HEK293 (cell line): ENCODE results near the gene CAPZB.

Experiments
- CTCF ChIP-seq: fragments of 450-650 bp; formaldehyde crosslinking; IDR thresholded peaks from 2 replicates; pipeline ENCODE4 v1.5.1; 2016; ENCODE audit warnings: missing biosample characterization, missing genetic modification characterization
- GLI4 ChIP-seq: fragments of 450-650 bp; formaldehyde crosslinking; IDR thresholded peaks from 2 replicates; pipeline ENCODE4 v1.5.1; 2016; ENCODE audit warnings: missing biosample characterization, missing genetic modification characterization
- HOXC10 ChIP-seq: sonication (generic); formaldehyde crosslinking; IDR thresholded peaks from 2 replicates; pipeline ENCODE4 v1.8.1; 2023; ENCODE audit warnings: mild to moderate bottlenecking, missing genetic modification reagents
- MYNN ChIP-seq: fragments of 450-650 bp; formaldehyde crosslinking; IDR thresholded peaks from 2 replicates; pipeline ENCODE4 v1.5.1; 2016; ENCODE audit warnings: missing biosample characterization, missing genetic modification characterization, borderline replicate concordance
- TRIM28 ChIP-seq: IDR thresholded peaks from 2 replicates; pipeline ENCODE4 v1.6.1; 2011; ENCODE audit warnings: low read length, control low read depth, borderline replicate concordance
- ZBTB7A ChIP-seq: fragments of 450-650 bp; formaldehyde crosslinking; IDR thresholded peaks from 2 replicates; pipeline ENCODE4 v1.5.1; 2016; ENCODE audit warnings: low read depth, missing biosample characterization, missing genetic modification characterization
- ZFP69B ChIP-seq: fragments of 450-650 bp; formaldehyde crosslinking; IDR thresholded peaks from 2 replicates; pipeline ENCODE4 v1.5.1; 2016; ENCODE audit warnings: missing biosample characterization, missing genetic modification characterization
- ZNF121 ChIP-seq: fragments of 450-650 bp; formaldehyde crosslinking; IDR thresholded peaks from 2 replicates; pipeline ENCODE4 v1.5.1; 2016; ENCODE audit warnings: missing biosample characterization, missing genetic modification characterization
- ZNF223 ChIP-seq: fragments of 450-650 bp; formaldehyde crosslinking; IDR thresholded peaks from 2 replicates; pipeline ENCODE4 v1.5.1; 2016; ENCODE audit warnings: missing biosample characterization, missing genetic modification characterization
- ZNF302 ChIP-seq: fragments of 450-650 bp; formaldehyde crosslinking; IDR thresholded peaks from 2 replicates; pipeline ENCODE4 v1.5.1; 2016; ENCODE audit warnings: missing biosample characterization, missing genetic modification characterization, low read depth
- ZNF549 ChIP-seq: fragments of 450-650 bp; IDR thresholded peaks from 2 replicates; pipeline ENCODE4 v1.5.1; 2018; ENCODE audit warnings: missing biosample characterization, missing genetic modification characterization, mild to moderate bottlenecking, inconsistent platforms, moderate library complexity
- ZNF629 ChIP-seq: fragments of 450-650 bp; formaldehyde crosslinking; IDR thresholded peaks from 2 replicates; pipeline ENCODE4 v1.5.1; 2017; ENCODE audit warnings: missing biosample characterization, missing genetic modification characterization
- ZNF747 ChIP-seq: fragments of 450-650 bp; formaldehyde crosslinking; IDR thresholded peaks from 2 replicates; pipeline ENCODE4 v1.5.1; 2016; ENCODE audit warnings: missing biosample characterization, missing genetic modification characterization

- TF ChIP-seq ZFP69B (tag by site-specific recombination) (no peak), ZNF747 (tag by site-specific recombination) (no peak), CTCF (tag by site-specific recombination) (no peak), MYNN (tag by site-specific recombination) (no peak), GLI4 (tag by site-specific recombination) (no peak), ZNF302 (no peak), ZNF629 (tag by site-specific recombination) (no peak), TRIM28 (no peak), ZBTB7A (tag by site-specific recombination) (no peak), HOXC10 (no peak), ZNF223 (no peak), ZNF549 (tag by site-specific recombination) (no peak), ZNF121 (tag by site-specific recombination) (no peak)
These were observed 19.7 kb downstream of the CAPZB start for GRCh38 chr1:19465650-19466049.
